HepG2 (cell line): ENCODE results near the gene TRMT1. TPM values are rescaled to one million over a fixed set of nuclear protein-coding genes. Genes with fewer than 3 reads are reported as not detected.

ENCODE experiments used
- CHD2 ChIP-seq: IDR thresholded peaks from 2 replicates; pipeline ENCODE4 v1.6.1; 2011; ENCODE audit warnings: low read depth, low read length, improper control_type of control experiment
- FIP1L1 ChIP-seq: fragments of 200-400 bp; formaldehyde crosslinking; IDR thresholded peaks from 2 replicates; pipeline ENCODE4 v1.6.1; 2018; ENCODE audit warnings: low read depth, mild to moderate bottlenecking, low read length, moderate library complexity, borderline replicate concordance; ENCODE audit not compliant: insufficient read depth
- FOXP1 ChIP-seq, 2 experiments: fragments of 450-650 bp in 1 of 2; IDR thresholded peaks; 2 replicates each; pipeline ENCODE4 v1.6.1; 2017 to 2018; ENCODE audit warnings: antibody characterized with exemption in 1 of 2
- HDAC6 ChIP-seq: fragments of 200-600 bp; sonication (generic); IDR thresholded peaks from 2 replicates; pipeline ENCODE4 v1.7.0; 2017; ENCODE audit warnings: mild to moderate bottlenecking, antibody characterized with exemption, low read length, low read depth
- JDP2 ChIP-seq: sonication (generic); formaldehyde crosslinking; IDR thresholded peaks from 2 replicates; pipeline ENCODE4 v1.8.1; 2022; ENCODE audit warnings: missing genetic modification reagents, borderline replicate concordance
- KLF15 ChIP-seq: sonication (generic); formaldehyde crosslinking; IDR thresholded peaks from 2 replicates; pipeline ENCODE4 v1.8.1; 2023; ENCODE audit warnings: borderline replicate concordance, mild to moderate bottlenecking, inconsistent platforms, missing genetic modification reagents, mixed read lengths
- KLF9 ChIP-seq: IDR thresholded peaks from 2 replicates; pipeline ENCODE4 v1.6.1; 2016; ENCODE audit warnings: low read depth
- NAIF1 ChIP-seq: sonication (generic); formaldehyde crosslinking; IDR thresholded peaks from 2 replicates; pipeline ENCODE4 v1.5.0; 2020; ENCODE audit warnings: mild to moderate bottlenecking, missing genetic modification reagents, borderline replicate concordance
- SRY ChIP-seq: sonication (generic); formaldehyde crosslinking; IDR thresholded peaks from 2 replicates; pipeline ENCODE4 v1.8.0; 2022; ENCODE audit warnings: mild to moderate bottlenecking, missing genetic modification reagents
- YY1 ChIP-seq: IDR thresholded peaks from 2 replicates; pipeline ENCODE4 v1.6.1; 2011; ENCODE audit warnings: low read length, low read depth, moderate library complexity, mild to moderate bottlenecking; ENCODE audit not compliant: insufficient read depth, insufficient replicate concordance
- ZEB1 ChIP-seq: IDR thresholded peaks from 2 replicates; pipeline ENCODE4 v1.6.1; 2012; ENCODE audit warnings: mild to moderate bottlenecking, low read depth, inconsistent platforms; ENCODE audit not compliant: insufficient replicate concordance
- ZNF101 ChIP-seq: sonication (generic); formaldehyde crosslinking; IDR thresholded peaks from 2 replicates; pipeline ENCODE4 v1.4.0; 2020; ENCODE audit warnings: mild to moderate bottlenecking, low read depth, missing genetic modification reagents, borderline replicate concordance
- ZNF468 ChIP-seq: sonication (generic); formaldehyde crosslinking; IDR thresholded peaks from 2 replicates; pipeline ENCODE4 v1.8.0; 2022; ENCODE audit warnings: mild to moderate bottlenecking, moderate library complexity, missing genetic modification reagents
- ZNF577 ChIP-seq: sonication (generic); formaldehyde crosslinking; IDR thresholded peaks from 2 replicates; pipeline ENCODE4 v1.4.0; 2020; ENCODE audit warnings: mild to moderate bottlenecking, low read depth, missing genetic modification reagents, borderline replicate concordance
- ZSCAN22 ChIP-seq: sonication (generic); formaldehyde crosslinking; IDR thresholded peaks from 2 replicates; pipeline ENCODE4 v1.4.0; 2020; ENCODE audit warnings: mild to moderate bottlenecking, missing genetic modification reagents
- polyA plus RNA-seq, 8 experiments: library from polyadenylated mRNA; depleted of rRNA in 3 of 8; stranded (reverse) in 7 of 8; unstranded in 1 of 8; fragments of >200 nt; fragmentation: Illumina TruSeq in 4 of 8; extraction: Trizol in 4 of 8; gene quantifications; 2 replicates each; pipeline versions ENCODE4 v1.2.1 to v1.2.3, GENCODE V29; 2011 to 2016; ENCODE audit warnings: low read depth in 4 of 8, missing spikeins in 1 of 8, mixed read lengths in 1 of 8; ENCODE audit not compliant: insufficient read depth in 1 of 8
- total RNA-seq, 5 experiments: library from RNA; depleted of rRNA; stranded (reverse); fragments of >200 nt; fragmentation: Illumina TruSeq; extraction: Trizol; gene quantifications; 2 replicates each; pipeline ENCODE4 v1.2.3, GENCODE V29; 2016; ENCODE audit warnings: low read depth in 1 of 5
- TF ChIP-seq, protein P1 (sequence below): sonication (generic); formaldehyde crosslinking; IDR thresholded peaks from 2 replicates; pipeline ENCODE4 v1.4.0; 2020; ENCODE audit warnings: missing genetic modification reagents; ENCODE audit errors: not compliant biosample characterization
- TF ChIP-seq, protein P2 (sequence below): sonication (generic); formaldehyde crosslinking; IDR thresholded peaks from 2 replicates; pipeline ENCODE4 v1.4.0; 2020; ENCODE audit warnings: missing genetic modification reagents
- TF ChIP-seq, protein P3 (sequence below): sonication (generic); formaldehyde crosslinking; IDR thresholded peaks from 2 replicates; pipeline ENCODE4 v1.8.0; 2022; ENCODE audit warnings: missing genetic modification reagents, low read depth, mild to moderate bottlenecking, borderline replicate concordance
- TF ChIP-seq, protein P4 (sequence below): conservative IDR thresholded peaks from 2 replicates; pipeline ENCODE4 v1.6.1; 2018; ENCODE audit warnings: missing genetic modification reagents
- TF ChIP-seq, protein P5 (sequence below): sonication (generic); formaldehyde crosslinking; IDR thresholded peaks from 2 replicates; pipeline ENCODE4 v1.4.0; 2020; ENCODE audit warnings: missing genetic modification reagents

TRMT1 gene
- total and polyA plus RNA-seq, 2 of the 13 experiments (the other 11 are each of a cell fraction or from before 2014, with no cell fraction given) = 35.5 to 44.1 TPM

DNA sequence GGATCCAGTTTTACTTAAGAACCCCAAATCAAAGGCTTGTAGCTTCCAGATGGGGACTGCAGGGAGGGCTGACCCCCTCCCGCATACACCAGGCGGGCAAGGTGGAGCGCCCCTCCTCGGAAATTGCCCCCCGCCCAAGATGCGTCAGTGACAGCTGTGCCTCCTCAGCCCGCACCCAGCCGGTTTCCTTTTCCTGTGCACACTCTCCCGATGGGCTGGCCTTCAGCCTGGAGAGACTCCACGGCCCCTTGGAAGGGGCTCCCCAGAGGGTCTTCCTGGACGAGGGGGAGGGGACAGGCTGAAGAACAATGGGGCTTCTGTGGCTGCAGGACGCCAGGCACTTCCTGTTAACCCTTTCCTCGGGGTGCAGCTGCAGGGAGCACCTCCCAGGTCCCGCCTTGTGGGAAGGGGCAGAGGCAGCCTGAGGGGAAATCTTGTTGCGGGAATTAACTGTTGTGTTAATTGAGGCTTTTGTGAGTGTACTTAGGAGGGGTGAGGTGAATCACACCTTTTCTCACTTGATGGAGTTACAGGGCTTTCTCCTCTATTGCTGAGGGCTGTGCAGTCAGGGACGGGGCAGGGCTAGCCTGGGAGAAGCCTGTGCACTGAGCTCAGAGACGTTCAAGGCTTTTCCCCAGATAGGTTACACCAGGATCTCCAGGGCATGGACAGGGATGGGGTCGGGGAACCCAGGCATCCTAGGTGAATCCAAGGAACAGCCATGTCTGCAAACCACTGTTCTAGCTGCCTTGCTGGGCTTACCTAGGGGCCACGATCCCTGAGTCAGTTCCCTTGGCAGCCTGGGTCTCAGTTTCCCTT is 48.0 kb upstream of the TRMT1 start (continued):
- peak; percentile 38; the same call in 1 of the 2 replicates for TF ChIP-seq NAIF1
- no peak for TF ChIP-seq ZSCAN22 (CRISPR knock-in tag)
- peak; percentile 46 for TF ChIP-seq ZEB1
- TF ChIP-seq KLF15 (CRISPR knock-in tag) = no peak; the same call in 1 of the 2 replicates
- TF ChIP-seq, protein P1, sequence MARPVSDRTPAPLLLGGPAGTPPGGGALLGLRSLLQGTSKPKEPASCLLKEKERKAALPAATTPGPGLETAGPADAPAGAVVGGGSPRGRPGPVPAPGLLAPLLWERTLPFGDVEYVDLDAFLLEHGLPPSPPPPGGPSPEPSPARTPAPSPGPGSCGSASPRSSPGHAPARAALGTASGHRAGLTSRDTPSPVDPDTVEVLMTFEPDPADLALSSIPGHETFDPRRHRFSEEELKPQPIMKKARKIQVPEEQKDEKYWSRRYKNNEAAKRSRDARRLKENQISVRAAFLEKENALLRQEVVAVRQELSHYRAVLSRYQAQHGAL (CRISPR knock-in tag) = no peak
- no peak for TF ChIP-seq ZNF468 (CRISPR knock-in tag)
- TF ChIP-seq CHD2 = peak; percentile 52; the same call in 1 of the 2 replicates
- TF ChIP-seq, protein P2, sequence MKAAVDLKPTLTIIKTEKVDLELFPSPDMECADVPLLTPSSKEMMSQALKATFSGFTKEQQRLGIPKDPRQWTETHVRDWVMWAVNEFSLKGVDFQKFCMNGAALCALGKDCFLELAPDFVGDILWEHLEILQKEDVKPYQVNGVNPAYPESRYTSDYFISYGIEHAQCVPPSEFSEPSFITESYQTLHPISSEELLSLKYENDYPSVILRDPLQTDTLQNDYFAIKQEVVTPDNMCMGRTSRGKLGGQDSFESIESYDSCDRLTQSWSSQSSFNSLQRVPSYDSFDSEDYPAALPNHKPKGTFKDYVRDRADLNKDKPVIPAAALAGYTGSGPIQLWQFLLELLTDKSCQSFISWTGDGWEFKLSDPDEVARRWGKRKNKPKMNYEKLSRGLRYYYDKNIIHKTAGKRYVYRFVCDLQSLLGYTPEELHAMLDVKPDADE = no peak
- no peak for TF ChIP-seq KLF9 (CRISPR knock-in tag)
- TF ChIP-seq, protein P3, sequence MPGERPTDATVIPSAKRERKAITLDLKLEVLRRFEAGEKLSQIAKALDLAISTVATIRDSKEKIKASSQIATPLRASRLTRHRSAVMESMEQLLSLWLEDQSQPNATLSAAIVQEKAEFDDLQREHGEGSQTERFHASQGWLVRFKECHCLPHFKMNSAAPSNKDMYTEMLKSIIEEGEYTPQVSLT (CRISPR knock-in tag) = no peak
- no peak for TF ChIP-seq FOXP1 (IDR thresholded peaks at IDR 0.05)
- peak; percentile 52 for TF ChIP-seq FOXP1 (CRISPR knock-in tag; IDR thresholded peaks at IDR 0.05)
- peak; percentile 17 for TF ChIP-seq YY1
- TF ChIP-seq JDP2 = no peak
- TF ChIP-seq FIP1L1 = peak; percentile 75; the same call in 1 of the 2 replicates
- no peak for TF ChIP-seq ZNF101 (CRISPR knock-in tag)
- TF ChIP-seq, protein P4, sequence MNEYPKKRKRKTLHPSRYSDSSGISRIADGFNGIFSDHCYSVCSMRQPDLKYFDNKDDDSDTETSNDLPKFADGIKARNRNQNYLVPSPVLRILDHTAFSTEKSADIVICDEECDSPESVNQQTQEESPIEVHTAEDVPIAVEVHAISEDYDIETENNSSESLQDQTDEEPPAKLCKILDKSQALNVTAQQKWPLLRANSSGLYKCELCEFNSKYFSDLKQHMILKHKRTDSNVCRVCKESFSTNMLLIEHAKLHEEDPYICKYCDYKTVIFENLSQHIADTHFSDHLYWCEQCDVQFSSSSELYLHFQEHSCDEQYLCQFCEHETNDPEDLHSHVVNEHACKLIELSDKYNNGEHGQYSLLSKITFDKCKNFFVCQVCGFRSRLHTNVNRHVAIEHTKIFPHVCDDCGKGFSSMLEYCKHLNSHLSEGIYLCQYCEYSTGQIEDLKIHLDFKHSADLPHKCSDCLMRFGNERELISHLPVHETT (CRISPR knock-in tag) = peak; percentile 63
- TF ChIP-seq, protein P5, sequence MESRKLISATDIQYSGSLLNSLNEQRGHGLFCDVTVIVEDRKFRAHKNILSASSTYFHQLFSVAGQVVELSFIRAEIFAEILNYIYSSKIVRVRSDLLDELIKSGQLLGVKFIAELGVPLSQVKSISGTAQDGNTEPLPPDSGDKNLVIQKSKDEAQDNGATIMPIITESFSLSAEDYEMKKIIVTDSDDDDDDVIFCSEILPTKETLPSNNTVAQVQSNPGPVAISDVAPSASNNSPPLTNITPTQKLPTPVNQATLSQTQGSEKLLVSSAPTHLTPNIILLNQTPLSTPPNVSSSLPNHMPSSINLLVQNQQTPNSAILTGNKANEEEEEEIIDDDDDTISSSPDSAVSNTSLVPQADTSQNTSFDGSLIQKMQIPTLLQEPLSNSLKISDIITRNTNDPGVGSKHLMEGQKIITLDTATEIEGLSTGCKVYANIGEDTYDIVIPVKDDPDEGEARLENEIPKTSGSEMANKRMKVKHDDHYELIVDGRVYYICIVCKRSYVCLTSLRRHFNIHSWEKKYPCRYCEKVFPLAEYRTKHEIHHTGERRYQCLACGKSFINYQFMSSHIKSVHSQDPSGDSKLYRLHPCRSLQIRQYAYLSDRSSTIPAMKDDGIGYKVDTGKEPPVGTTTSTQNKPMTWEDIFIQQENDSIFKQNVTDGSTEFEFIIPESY = peak; percentile 19; the same call in 1 of the 2 replicates
- no peak for TF ChIP-seq ZNF577 (CRISPR knock-in tag)
- TF ChIP-seq HDAC6 = no peak
- no peak for TF ChIP-seq SRY (CRISPR knock-in tag)
